Testis (tissue), 3 donors: Measurements from ENCODE around the gene C2orf76. TPM values are rescaled to one million over a fixed set of nuclear protein-coding genes. Genes with fewer than 3 reads are reported as not detected.

Source experiments
- DNase-seq: peaks from one replicate; pipeline ENCODE4 v3.0.0-alpha.2; 2019
- H3K27ac ChIP-seq, 2 donors: fragments of 200-600 bp; sonication (generic); one replicate each; pipeline ENCODE4 v1.5.1; 2019
- H3K27me3 ChIP-seq: fragments of 200-600 bp; sonication (generic); one replicate; pipeline ENCODE4 v1.5.1; 2019
- H3K36me3 ChIP-seq: fragments of 200-600 bp; sonication (generic); one replicate; pipeline ENCODE4 v1.5.1; 2017; ENCODE audit warnings: low read depth; ENCODE audit errors: missing control alignments
- H3K4me1 ChIP-seq: fragments of 200-600 bp; sonication (generic); one replicate; pipeline ENCODE4 v1.5.1; 2019
- H3K4me3 ChIP-seq, 2 donors: fragments of 200-600 bp; sonication (generic); one replicate each; pipeline ENCODE4 v1.5.1; 2017 to 2019
- H3K9me3 ChIP-seq: fragments of 200-600 bp; sonication (generic); one replicate; pipeline ENCODE4 v1.5.1; 2017
- POLR2A ChIP-seq: fragments of 450-650 bp; IDR thresholded peaks from one replicate; pipeline ENCODE4 v1.6.1; 2017; ENCODE audit warnings: antibody characterized with exemption, mild to moderate bottlenecking, moderate library complexity
- WGBS, 2 donors: methylation state at CpG; one replicate each; pipeline ENCODE4 v1.1.5; 2018; 5-methylcytosine and 5-hydroxymethylcytosine counted together
- intact Hi-C: fragments of 100-400 bp; cut with DNase I; formaldehyde crosslinking; loops from one replicate; pipeline ENCODE4 v1.15.1; 2023; ENCODE audit warnings: low total_unique reads
- polyA plus RNA-seq: library from polyadenylated mRNA; stranded (reverse); fragments of 350-450 nt; fragmentation: Illumina TruSeq; extraction: RNeasy Lipid Tissue Mini Kit (QIAGEN cat#74804); gene quantifications from one replicate; pipeline ENCODE4 v1.2.3, GENCODE V29; 2014; ENCODE audit warnings: low read depth, low replicate concordance; ENCODE audit not compliant: insufficient read depth
- total RNA-seq, 2 donors: library from RNA; depleted of rRNA; stranded (reverse); fragments of >200 nt; gene quantifications; one replicate each; pipeline ENCODE4 v1.2.3, GENCODE V29; 2016
- TF ChIP-seq, protein P1 (sequence below), 3 experiments: fragments of 450-650 bp in 2 of 3; fragments of 200-600 bp in 1 of 3; sonication (generic) in 1 of 3; IDR thresholded peaks; one replicate each; pipeline ENCODE4 v1.5.1; 2016 to 2019; ENCODE audit warnings: antibody characterized with exemption in 3 of 3, mild to moderate bottlenecking in 2 of 3, moderate library complexity in 1 of 3

C2orf76 gene
- total and polyA plus RNA-seq, 3 donors from 2014 or later, result 12.8 to 27.8 (median 13.4) TPM

DNA sequence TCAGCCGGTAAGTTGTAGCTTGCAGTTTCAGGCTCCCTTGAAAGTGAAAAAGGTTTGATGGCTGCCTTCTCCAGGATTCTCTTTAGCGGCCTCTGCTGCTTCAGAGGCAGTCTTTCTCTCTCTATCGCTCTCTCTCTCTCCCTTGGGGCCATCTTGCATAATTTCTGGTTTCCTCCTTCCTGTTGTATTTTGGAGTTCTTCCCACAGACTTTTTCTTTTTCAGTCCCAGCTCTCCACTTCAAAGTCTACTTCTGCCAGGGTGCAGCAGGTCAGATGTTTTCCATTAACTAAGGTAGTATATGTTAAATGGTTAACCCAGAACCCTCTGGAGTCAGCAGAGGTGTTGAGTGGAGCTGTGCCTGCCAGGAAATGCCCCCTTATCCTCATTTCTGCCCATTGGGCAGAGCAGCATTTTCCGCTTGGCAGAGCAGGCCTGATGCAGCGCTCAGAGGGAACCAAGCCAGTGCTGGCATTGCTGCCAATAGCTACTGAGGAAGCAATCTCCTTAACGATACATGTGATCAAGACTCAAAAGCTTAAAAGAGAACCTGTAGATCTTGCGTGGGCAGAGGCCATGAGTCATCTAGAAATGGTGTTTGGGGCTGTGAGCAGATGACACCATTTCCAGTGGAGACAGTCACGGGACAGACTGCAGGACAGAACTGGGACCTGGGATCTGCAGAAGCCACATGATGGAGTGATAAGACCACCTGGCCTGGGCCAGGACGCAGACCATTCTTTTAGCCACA, 20.9 kb upstream of the C2orf76 start:
- no peak overlapping the region for H3K4me3 ChIP-seq
- peaks cover 14% of the 10 kb centered on the region for H3K4me1 ChIP-seq
- H3K27ac ChIP-seq, result no peak overlapping the region
- no peaks in the 10 kb centered on the region for H3K27me3 ChIP-seq
- no peak for TF ChIP-seq POLR2A
- TF ChIP-seq, protein P1, sequence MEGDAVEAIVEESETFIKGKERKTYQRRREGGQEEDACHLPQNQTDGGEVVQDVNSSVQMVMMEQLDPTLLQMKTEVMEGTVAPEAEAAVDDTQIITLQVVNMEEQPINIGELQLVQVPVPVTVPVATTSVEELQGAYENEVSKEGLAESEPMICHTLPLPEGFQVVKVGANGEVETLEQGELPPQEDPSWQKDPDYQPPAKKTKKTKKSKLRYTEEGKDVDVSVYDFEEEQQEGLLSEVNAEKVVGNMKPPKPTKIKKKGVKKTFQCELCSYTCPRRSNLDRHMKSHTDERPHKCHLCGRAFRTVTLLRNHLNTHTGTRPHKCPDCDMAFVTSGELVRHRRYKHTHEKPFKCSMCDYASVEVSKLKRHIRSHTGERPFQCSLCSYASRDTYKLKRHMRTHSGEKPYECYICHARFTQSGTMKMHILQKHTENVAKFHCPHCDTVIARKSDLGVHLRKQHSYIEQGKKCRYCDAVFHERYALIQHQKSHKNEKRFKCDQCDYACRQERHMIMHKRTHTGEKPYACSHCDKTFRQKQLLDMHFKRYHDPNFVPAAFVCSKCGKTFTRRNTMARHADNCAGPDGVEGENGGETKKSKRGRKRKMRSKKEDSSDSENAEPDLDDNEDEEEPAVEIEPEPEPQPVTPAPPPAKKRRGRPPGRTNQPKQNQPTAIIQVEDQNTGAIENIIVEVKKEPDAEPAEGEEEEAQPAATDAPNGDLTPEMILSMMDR (IDR thresholded peaks at IDR 0.05), result no peak
- H3K9me3 ChIP-seq, result no peaks in the 10 kb centered on the region
- intact Hi-C loops, result no loop called here
- H3K36me3 ChIP-seq, result no peaks in the 10 kb centered on the region
- WGBS, 2 donors, result 64 to 68% methylated on average over 9 of the region's 9 CpGs
- DNase-seq, result peak; percentile 42

DNA sequence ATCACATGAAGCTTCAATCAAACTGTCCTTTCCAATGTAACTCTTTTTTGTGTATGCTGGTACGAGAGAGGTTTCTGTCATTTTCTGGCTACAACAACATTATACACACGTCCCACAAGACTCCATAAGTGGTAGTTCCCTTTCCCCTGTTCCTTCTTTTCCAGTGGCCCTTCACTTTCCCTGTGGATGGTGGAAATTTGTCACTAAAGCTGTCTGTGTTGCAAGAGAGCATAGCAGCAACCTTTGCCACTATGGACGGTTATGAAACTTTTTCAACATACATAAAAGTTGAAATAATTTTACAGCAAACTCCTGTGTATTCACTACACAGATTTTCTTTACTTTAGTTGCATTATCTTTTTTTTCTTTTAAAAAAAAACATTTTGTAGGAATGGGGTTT, 18.8 kb upstream of the C2orf76 start:
- WGBS, 2 donors, result 88 to 94% methylated on average over 3 of the region's 3 CpGs
- no peak overlapping the region for H3K4me3 ChIP-seq
- intact Hi-C loops, result no loop called here

DNA sequence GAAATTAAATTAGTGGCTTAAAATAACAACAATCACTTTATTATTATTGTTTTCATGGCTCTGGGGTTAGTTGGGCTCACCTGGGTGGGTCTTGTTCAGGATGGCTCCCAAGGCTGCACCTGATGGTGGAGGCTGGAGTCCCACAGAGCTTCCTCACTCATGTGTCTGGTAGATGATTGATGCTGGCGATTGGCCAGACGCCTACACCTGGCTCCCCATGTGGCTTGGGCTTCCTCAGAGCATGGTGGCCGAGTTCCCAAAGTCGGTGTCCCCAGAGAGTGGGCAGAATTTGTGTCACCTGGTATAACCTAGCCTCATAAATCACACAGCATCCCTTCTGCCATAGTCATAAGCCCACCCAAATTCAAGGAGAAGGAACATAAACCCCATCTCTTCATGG, 18.3 kb upstream of the C2orf76 start:
- no peak for DNase-seq
- Histone ChIP-seq H3K9me3 (no peaks in the 10 kb centered on the region), H3K4me3 (no peak overlapping the region), H3K27ac (no peak overlapping the region), H3K36me3 (no peaks in the 10 kb centered on the region), H3K27me3 (no peaks in the 10 kb centered on the region), H3K4me1 (peaks cover 13% of the 10 kb centered on the region)
- no peak for TF ChIP-seq POLR2A
- TF ChIP-seq, protein P1 (IDR thresholded peaks at IDR 0.05), result no peak
- intact Hi-C loops, result no loop called here
- 73 to 83% methylated on average over 4 of the region's 4 CpGs for WGBS, 2 donors

More for the DNA sequence above, 18.8 kb upstream of the C2orf76 start:
- no peaks in the 10 kb centered on the region for H3K9me3 ChIP-seq
- TF ChIP-seq POLR2A, result no peak
- TF ChIP-seq, protein P1 (IDR thresholded peaks at IDR 0.05), result no peak
- H3K4me1 ChIP-seq, result peaks cover 14% of the 10 kb centered on the region
- H3K27ac ChIP-seq, result no peak overlapping the region
- no peaks in the 10 kb centered on the region for H3K27me3 ChIP-seq
- H3K36me3 ChIP-seq, result no peaks in the 10 kb centered on the region
- no peak for DNase-seq

DNA sequence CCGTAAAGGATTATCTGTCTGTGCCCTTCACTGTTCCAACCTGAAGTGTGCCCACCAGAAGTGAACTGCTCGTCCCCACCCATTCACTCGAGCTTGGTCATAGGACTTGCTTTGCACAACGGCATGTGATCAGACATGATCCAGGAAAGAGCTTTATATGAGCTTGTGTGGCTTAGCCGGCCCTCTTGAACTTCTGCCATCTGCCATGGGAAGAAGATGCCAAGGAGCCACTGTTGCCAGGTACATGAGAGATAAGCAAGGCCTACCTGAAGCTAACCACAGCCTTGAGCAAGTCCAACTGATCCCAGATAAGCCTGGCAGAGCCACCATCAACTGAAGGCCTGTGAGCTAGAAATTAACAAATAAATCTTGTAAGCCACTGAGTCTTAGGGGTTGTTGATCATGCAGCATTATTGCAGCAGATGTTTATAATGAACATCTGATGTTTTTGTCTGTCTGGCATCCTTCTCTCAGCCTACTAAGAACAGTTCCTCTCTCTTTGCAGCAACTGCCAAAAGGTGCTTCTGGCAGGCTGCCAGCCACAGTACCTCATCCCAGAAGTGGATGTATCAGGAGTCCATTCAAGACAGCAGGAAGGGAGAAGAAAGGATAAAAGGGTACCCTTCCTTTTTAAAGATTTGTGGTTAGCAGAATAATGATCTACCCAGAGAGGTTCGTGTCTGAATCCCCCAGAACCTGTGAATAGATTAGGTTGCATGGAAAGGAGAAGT, 16.9 kb upstream of the C2orf76 start:
- no peaks in the 10 kb centered on the region for H3K36me3 ChIP-seq
- intact Hi-C loops, result no loop called here
- no peak overlapping the region for H3K27ac ChIP-seq
- DNase-seq, result no peak
- H3K4me1 ChIP-seq, result peaks cover 5% of the 10 kb centered on the region
- WGBS, 2 donors, result 88 to 92% methylated on average over 6 of the region's 6 CpGs
- no peaks in the 10 kb centered on the region for H3K27me3 ChIP-seq
- H3K4me3 ChIP-seq, result no peak overlapping the region
- H3K9me3 ChIP-seq, result no peaks in the 10 kb centered on the region
- no peak for TF ChIP-seq POLR2A
- TF ChIP-seq, protein P1 (IDR thresholded peaks at IDR 0.05), result no peak
